ENCODE measurements around the gene ATP5ME.

GRCh38 chr4:714087-714486, 40.0 kb upstream of the ATP5ME start:
- TF ChIP-seq CTCF (IDR thresholded peaks at IDR 0.05; ENCODE audit: low read length), result no peak
- TF ChIP-seq EZH2 (IDR thresholded peaks at IDR 0.05; ENCODE audit: borderline replicate concordance, low read length), result no peak

Data from OCI-LY1 (cell line).